NCI-H1417 (cell line): ENCODE data around the gene CFTR.
"Not testable (repeated sequence)": the region's sequence is repeated elsewhere in the genome, so short reads cannot be mapped to it uniquely, and the experiment has no call there.

ENCODE experiments used
- DNase-seq, 3 experiments: peaks; one replicate each; lab custom pipeline; 2025; lab: John Stamatoyannopoulos, UW

The CFTR gene

DNA sequence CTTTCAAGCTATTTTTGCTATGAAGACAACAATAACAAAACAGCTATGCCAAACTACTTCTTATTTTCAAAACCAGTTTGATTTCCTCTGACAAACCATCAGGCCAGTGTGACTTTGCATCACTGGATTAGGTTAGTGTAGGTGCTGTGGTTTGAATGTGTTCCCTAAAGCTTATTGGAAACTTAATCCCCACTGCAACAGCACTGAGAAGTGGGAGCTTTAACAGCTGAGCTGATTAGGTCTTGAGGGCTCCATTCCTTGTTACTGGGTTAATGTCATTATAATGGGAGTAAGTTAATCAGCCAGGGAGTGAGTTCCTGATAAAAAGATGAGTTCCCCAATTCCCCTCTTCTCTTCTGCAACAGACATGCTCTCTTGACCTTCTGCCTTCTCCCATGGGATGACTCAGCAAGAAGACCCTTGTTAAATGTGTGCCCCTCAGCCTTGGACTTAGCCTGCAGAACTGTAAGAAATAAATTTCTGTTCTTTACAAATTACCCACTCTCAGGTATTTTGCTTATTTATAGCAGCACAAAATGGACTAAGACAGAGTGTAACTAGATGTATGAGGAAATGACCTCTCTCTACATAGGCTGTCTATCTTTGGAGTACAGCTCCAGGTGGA is 206.6 kb downstream of the CFTR start:
- no peak for DNase-seq

DNA sequence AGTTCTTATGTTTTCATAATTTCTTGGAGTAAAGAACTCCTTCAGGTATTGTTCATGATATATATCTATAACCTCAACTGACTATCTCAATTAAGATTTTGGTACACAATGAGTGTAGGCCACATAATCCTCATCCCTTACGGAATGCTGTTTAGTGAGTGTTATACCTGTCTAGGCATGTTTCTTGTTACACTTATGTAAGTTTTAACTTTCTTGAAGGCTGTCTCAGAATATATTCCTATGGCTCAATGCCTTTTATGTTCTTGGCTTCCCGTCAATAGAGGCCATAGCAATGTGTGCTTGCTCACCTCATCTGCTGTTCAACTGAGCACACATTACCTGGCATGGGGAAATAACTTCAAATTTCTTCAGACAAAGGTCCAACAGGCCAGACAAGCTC is 208.3 kb downstream of the CFTR start:
- DNase-seq, result no peak

DNA sequence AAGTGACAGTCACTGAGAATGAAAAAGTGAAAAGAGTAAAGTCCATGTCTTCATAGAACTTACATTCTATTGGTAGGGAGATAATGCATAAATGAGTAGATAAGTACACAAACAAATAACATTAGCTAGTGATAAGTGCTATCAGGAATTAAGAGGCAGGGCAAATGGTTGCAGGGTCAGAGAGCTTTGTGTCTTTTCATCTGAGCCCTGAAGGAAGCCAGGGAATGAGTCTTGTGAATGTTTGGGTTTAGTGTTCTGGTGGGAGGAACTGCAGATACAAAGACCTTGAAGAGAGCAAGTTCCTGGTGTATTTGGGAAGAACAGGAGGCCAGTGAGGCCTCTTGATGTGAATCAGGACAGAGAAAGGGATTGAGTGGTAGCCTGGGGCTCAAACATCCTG is 209.6 kb downstream of the CFTR start:
- DNase-seq, result no peak

DNA sequence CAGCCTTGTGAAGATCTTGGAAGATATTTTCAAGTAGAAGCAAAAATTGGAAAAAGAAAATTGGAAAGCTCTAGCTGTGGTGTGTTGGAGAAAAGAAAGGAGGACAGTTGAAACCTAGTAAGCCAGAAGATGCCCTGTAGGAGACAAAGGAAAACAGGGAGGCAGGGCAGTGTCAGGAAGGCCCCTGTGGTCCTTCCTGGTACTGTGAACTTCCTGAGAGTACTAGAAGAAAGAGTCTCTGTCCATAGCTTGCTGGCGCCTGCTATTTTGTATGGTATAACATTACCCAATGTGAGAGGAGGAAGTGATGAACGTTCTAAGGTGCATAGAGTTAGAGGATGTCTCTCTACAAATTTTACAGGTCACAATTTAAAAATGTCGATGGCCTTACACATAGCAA is 210.3 kb downstream of the CFTR start:
- DNase-seq, result no peak

DNA sequence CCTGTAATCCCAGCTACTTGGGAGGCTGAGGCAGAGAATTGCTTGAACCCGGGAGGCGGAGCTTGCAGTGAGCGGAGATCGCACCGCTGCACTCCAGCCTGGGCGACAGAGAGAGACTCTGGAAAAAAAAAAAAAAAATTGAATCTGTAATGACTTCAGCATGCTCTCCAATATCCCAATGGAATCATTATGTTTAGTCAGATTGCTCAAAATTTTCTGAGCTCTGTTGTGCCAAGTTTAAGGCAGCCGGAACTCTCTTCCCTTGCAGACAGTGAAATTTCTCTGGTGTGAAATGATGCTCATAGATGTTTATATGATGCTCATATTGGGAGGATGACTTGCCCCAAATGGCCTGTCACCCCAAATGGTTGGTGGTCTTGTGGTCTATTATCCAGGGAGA is 212.5 kb downstream of the CFTR start:
- no peak for DNase-seq

DNA sequence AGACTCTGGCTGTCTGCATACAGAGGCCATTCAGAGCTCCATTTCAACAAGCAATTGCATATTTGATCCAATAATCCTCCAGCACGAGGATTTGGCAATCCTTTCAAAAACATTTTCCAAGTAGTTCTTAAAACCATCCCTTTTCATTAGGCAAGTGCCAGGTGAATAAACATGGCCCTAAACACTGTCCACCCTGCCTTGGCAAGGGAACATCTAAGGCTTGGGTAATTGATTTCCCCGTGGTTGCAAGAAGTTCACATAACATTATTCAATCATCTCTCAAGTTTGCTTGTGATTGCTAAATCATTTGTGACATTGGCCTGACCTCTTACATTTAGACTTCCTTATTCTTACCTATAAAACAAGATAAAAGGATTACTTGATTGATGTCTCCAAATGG is 218.2 kb downstream of the CFTR start:
- DNase-seq, result no peak

DNA sequence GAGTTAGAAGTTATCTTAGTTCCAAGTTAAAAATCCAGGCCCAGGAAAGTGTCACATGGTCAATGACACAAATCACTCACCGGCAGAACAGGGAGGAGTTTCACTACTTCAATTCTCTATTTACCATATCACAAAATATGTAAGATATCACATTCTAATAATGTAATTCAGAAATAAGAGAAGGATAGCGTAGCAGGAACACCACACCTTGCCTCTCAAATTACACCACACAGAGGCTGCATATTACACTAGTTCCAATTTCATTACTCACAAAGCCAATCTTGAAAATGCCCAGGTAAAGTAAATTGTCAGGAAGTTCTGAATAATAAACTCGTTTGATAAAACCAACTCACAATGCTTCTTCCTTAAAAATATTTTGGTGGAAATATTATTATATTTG is 224.2 kb downstream of the CFTR start:
- DNase-seq, result no peak

DNA sequence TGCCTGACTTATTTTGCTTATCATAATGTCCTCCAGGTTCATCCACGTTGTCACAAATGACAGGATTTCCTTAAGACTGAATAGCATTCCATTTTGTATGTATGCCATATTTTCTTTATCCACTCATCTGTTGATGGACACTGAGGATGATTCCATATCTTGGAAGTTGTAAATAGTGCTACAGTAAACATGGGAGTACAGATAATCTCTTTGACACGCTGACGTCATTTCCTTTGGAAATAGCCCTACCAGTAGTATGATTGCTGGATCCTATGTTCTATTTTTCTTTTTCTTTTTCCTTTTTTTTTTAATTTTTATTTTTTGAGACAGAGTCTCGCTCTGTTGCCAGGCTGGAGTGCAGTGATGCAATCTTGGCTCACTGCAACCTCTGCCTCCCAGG is 225.8 kb downstream of the CFTR start:
- DNase-seq, result no peak

DNA sequence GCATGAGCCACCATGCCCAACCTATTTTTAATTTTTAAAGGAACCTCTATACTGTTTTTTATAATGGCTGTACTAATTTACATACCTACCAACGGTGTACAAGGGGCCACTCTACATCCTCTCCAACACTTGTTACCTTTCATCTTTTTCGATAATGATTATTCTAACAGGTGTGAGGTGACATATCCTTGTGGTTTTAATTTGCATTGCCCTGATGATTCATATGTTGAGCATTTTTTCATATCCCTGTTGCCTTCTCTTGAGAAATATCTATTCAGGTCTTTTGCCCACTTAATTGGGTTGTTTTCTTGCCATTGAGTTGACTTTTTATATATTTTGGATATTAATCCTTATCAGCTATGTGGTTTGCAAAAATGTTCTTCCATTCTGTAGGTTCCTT is 226.4 kb downstream of the CFTR start:
- no peak for DNase-seq

DNA sequence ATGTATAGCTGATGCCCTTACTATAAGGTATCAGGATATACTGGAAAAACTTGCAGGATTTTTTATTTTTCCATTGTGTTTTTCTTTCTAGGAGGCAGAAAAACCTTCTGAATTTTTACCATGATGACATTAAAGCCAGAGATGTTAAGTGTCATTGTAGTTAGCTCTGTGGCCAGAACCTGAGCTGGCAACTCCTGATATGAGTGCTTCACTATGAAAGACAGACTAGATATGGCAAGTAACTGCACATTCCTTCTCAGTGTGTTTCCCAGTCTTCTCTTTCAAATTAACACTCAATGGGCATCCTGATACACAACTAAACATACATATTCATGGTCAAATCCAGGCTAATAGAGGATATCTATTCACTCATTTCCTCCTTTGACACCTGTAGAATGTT is 227.3 kb downstream of the CFTR start:
- no peak for DNase-seq

DNA sequence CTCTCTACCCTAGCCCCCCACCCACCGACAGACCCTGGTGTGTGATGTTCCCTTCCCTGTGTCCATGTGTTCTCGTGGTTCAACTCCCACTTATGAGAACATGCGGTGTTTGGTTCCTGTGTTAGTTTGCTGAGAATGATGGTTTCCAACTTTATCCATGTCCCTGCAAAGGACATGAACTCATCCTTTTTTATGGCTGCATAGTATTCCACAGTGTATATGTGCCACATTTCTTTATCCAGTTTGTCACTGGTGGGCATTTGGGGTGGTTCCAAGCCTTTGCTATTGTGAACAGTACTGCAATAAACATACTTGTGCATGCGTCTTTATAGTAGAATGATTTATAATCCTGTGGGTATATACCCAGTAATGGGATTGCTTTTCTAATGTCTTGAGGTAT is 228.3 kb downstream of the CFTR start:
- DNase-seq, result not testable (repeated sequence)

DNA sequence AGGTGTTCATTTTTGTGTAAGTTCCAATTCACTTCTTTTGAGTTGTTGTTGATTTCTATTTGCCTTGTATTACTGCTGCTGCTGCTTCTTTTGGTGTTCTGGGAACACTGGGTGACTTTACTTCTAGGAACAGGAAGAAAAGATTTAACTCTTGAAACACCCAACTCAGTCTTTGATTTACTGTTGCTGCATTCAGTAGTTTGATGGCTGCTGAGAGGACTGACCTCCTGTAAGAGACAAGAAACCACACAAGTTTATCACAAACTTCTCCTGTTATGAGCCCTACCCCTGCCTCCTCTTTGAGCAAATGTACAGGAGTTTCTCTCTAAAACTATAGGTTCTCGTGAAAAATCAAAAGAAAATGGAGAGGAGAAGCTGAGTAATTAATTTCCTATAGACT is 231.7 kb downstream of the CFTR start:
- no peak for DNase-seq

DNA sequence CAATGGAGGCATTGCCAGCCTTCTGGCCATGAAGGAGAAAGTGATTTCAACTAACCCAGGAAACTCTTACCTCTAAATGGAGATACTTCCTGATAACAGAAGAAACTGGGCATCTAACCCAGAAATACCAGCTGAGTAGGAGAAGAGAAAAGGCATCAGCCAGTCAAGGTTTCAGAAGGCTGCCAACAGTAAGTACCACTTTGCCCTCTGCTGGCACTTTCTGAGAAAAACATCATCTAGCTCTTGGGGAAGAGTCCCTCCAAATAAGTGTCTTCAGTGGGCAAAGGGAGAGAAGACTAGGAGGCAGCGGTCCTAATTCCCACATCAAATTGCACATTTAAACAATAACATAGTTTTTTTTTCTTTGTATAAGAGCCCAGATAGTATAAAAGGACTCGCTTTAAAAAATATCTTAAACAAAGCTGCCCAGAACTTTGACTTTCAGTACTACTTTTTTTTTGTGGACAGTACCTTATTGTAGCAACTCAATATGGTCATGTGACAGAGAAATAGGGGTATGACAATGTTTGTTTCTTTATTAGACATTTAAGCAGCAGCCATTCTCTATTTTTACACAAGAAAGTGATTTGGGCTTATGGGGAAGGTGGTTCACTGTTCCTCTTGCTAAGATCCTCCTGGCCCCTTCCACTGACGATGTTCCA is 236.1 kb downstream of the CFTR start:
- peak; percentile 34 to 86 (median 65) for DNase-seq

DNA sequence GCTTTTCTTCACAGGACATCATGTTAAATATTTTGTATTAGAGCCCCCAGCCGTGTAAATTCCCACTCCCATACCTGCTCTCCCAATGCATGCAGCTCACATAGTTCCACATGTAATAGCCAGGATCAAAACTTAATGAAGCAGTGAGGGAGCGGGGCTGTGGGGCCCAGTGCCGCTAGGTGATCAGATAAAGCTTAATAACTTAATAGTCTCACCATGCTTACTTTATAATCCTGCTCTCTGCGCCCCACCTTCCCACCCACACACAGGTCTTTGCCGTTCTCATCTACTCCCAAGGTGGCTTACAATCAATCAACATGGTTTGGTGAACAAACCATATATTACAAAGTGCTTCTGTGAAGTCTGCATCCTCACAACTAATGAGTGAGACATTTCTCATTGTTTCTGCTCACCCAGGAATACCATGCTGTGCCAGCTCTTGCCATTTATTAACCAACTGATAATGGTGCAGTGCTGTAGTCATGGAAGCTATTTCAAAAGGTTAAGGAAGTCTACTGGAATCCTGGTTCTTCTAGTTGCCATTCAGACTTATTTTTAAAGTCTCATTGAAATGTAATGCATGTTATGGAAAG is 237.0 kb downstream of the CFTR start:
- peak in 1 of 3 experiments; percentile 18 for DNase-seq

DNA sequence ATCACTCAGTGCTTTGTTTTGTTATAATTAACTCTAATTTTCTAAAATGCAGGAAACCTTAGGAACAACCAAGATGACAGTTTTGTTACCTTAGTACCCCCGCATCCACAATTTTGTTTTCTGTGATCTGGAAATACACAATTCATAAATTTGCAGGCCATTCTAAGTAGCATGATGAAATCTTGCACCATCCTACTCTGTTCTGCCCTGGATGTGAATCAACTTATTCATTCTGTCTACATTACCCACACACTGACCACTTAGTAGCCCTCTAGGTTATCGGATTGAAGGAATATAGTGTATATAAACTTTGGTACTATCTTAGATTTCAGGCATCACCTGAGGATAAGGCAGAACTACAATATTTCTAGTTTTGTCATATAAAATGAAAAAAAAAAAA is 237.5 kb downstream of the CFTR start:
- no peak for DNase-seq
